Measurements from ENCODE around the gene SERPINE2. TPM values are rescaled to one million over a fixed set of nuclear protein-coding genes. Genes with fewer than 3 reads are reported as not detected.

Gene SERPINE2
- total RNA-seq, 6 experiments from 2014 or later: 1.2 to 5.1 (median 2.1) TPM

- Histone ChIP-seq H3K36me3 (no peaks in the 10 kb centered on the region), H3K4me3 (no peak overlapping the region), H3K4me1 (no peaks in the 10 kb centered on the region), H3K27ac (no peak overlapping the region), H3K27me3 (no peaks in the 10 kb centered on the region), H3K9me3 (no peaks in the 10 kb centered on the region)
- intact Hi-C loops (cut with DNase I): no loop called here
- no peak for DNase-seq
- peak in 3 of 4 donors; percentile 20 to 41 (median 20) for ATAC-seq
- TF ChIP-seq POLR2A (IDR thresholded peaks at IDR 0.05): no peak
- no peak for TF ChIP-seq CTCF (IDR thresholded peaks at IDR 0.05)
- 48% methylated on average over 4 of the region's 7 CpGs for WGBS (ENCODE audit: insufficient coverage, low coverage, low lambda C conversion rate, missing lambda C conversion rate)
Measured at GRCh38 chr2:224025874-224026273, 13.2 kb downstream of the SERPINE2 start.

DNA sequence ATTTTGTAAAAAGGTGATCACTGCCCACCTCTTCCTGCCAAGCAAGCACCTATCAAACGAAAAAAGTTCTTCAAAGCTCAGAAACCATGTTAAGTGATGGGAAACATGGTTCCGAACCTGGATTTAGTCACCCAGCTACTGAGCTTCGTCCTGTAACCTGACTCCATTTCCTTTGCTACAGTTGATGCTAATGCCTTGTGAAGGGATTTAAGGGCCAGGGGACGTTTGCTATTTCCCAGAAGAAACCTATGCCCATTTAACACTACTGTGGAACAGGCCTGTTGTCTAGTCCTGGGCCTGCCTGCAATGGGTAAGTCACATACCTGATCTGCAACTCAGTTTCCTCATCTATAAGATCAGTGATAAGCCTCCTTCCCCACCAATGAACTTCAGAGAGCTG lies 14.8 kb downstream of the SERPINE2 start:
- Histone ChIP-seq H3K36me3 (no peaks in the 10 kb centered on the region), H3K9me3 (no peaks in the 10 kb centered on the region), H3K4me1 (no peaks in the 10 kb centered on the region), H3K27ac (no peak overlapping the region), H3K27me3 (no peaks in the 10 kb centered on the region), H3K4me3 (no peak overlapping the region)
- WGBS (ENCODE audit: insufficient coverage, low coverage, low lambda C conversion rate, missing lambda C conversion rate): 73% methylated on average over 4 of the region's 4 CpGs
- TF ChIP-seq POLR2A (IDR thresholded peaks at IDR 0.05): no peak
- no peak for TF ChIP-seq CTCF (IDR thresholded peaks at IDR 0.05)
- DNase-seq: no peak
- intact Hi-C loops (cut with DNase I): no loop called here
- no peak for ATAC-seq

DNA sequence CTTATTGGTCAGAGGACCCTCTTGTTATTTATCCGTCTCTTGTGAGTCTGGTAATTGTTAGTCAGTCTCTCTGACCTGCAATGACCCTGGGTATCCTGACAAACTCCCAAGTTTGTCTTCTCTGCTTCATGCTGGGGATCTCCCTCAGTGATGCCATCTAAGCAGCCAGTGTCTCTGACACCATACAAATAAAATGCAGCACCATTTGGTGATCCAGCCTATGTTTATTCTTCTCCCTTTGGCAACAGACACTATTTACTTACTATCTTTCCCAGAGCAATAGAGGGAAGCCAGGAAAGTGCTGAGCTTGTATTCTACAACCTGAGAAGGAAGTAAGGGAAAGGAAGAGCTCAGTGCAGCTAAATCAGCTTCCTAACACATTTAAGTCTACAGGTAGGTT lies 15.9 kb downstream of the SERPINE2 start:
- no peaks in the 10 kb centered on the region for H3K27me3 ChIP-seq
- no peaks in the 10 kb centered on the region for H3K36me3 ChIP-seq
- no peak overlapping the region for H3K4me3 ChIP-seq
- 67% methylated on average over 1 of the region's 1 CpG for WGBS (ENCODE audit: insufficient coverage, low coverage, low lambda C conversion rate, missing lambda C conversion rate)
- TF ChIP-seq CTCF (IDR thresholded peaks at IDR 0.05): no peak
- TF ChIP-seq POLR2A (IDR thresholded peaks at IDR 0.05): no peak
- intact Hi-C loops (cut with DNase I): no loop called here
- H3K4me1 ChIP-seq: no peaks in the 10 kb centered on the region
- DNase-seq (no peak), ATAC-seq (peak; percentile 69 to 98 (median 79))
- H3K9me3 ChIP-seq: no peaks in the 10 kb centered on the region
- H3K27ac ChIP-seq: no peak overlapping the region

GRCh38 chr2:224022486-224022885 lies 16.6 kb downstream of the SERPINE2 start:
- Histone ChIP-seq H3K9me3 (no peaks in the 10 kb centered on the region), H3K4me3 (no peak overlapping the region), H3K36me3 (no peaks in the 10 kb centered on the region), H3K27me3 (no peaks in the 10 kb centered on the region), H3K4me1 (no peaks in the 10 kb centered on the region), H3K27ac (no peak overlapping the region)
- TF ChIP-seq CTCF (IDR thresholded peaks at IDR 0.05) (no peak), POLR2A (IDR thresholded peaks at IDR 0.05) (no peak)
- intact Hi-C loops (cut with DNase I): no loop called here
- no peak for ATAC-seq
- no peak for DNase-seq

DNA sequence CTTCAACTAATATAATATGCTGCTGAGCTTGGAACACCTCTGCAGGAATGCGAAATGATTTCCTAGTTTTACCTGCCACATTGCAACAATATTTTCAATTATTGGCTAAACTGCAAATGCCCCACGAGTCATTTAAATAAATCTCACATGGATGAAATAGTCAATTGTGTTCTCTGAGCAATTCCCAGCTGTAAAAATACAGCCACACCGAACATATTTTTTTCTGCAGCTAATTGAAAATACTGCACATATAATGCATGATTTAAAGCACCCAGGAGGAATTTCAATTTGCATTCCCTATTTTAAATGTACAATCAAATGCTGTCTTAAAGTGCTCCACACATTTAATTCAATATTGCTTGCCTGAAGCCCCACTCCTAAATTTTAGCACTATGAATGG lies 18.6 kb downstream of the SERPINE2 start:
- H3K36me3 ChIP-seq: no peaks in the 10 kb centered on the region
- intact Hi-C loops (cut with DNase I): no loop called here
- H3K27me3 ChIP-seq: no peaks in the 10 kb centered on the region
- WGBS (ENCODE audit: insufficient coverage, low coverage, low lambda C conversion rate, missing lambda C conversion rate): 69% methylated on average over 3 of the region's 3 CpGs
- H3K9me3 ChIP-seq: no peaks in the 10 kb centered on the region
- no peak overlapping the region for H3K27ac ChIP-seq
- DNase-seq: no peak
- no peak overlapping the region for H3K4me3 ChIP-seq
- ATAC-seq: no peak
- H3K4me1 ChIP-seq: no peaks in the 10 kb centered on the region
- TF ChIP-seq CTCF (IDR thresholded peaks at IDR 0.05): no peak
- no peak for TF ChIP-seq POLR2A (IDR thresholded peaks at IDR 0.05)
